Neural cell (in vitro differentiated cells): Measurements from ENCODE around the gene PCDHA1. TPM values are rescaled to one million over a fixed set of nuclear protein-coding genes. Genes with fewer than 3 reads are reported as not detected.

Experiments used
- H2AFZ ChIP-seq: fragments of 200-600, 300-800 bp; sonication (generic), shearing (Covaris generic); 2 replicates; pipeline ENCODE4 v1.6.0; 2014; ENCODE audit warnings: low read depth, mild to moderate bottlenecking, antibody characterized with exemption, low read length, moderate library complexity
- H3F3A ChIP-seq: fragments of 200-600 bp; shearing (Covaris generic); 2 replicates; pipeline ENCODE4 v1.6.1; 2016; ENCODE audit warnings: mild to moderate bottlenecking, moderate library complexity, mixed read lengths, antibody characterized with exemption, low read length; ENCODE audit not compliant: insufficient read depth, poor library complexity, severe bottlenecking
- H3K27ac ChIP-seq: fragments of 200-600, 300-800 bp; sonication (generic), shearing (Covaris generic); 2 replicates; pipeline ENCODE4 v1.5.1; 2014; ENCODE audit warnings: mild to moderate bottlenecking, low read length, moderate library complexity
- H3K27me3 ChIP-seq: fragments of 300-800, 200-600 bp; sonication (generic), shearing (Covaris generic); 2 replicates; pipeline ENCODE4 v1.6.0; 2014; ENCODE audit warnings: mild to moderate bottlenecking, low read depth, low read length, moderate library complexity; ENCODE audit not compliant: insufficient read depth
- H3K36me3 ChIP-seq: fragments of 300-800, 200-600 bp; sonication (generic), shearing (Covaris generic); 2 replicates; pipeline ENCODE4 v1.5.1; 2014; ENCODE audit warnings: mild to moderate bottlenecking, antibody characterized with exemption, low read length, moderate library complexity; ENCODE audit not compliant: insufficient read depth
- H3K4me2 ChIP-seq: fragments of 300-800, 200-600 bp; sonication (generic), shearing (Covaris generic); 2 replicates; pipeline ENCODE4 v1.6.0; 2014; ENCODE audit warnings: mild to moderate bottlenecking, low read length
- H3K4me3 ChIP-seq: fragments of 300-800, 200-600 bp; sonication (generic), shearing (Covaris generic); 2 replicates; pipeline ENCODE4 v1.5.1; 2014; ENCODE audit warnings: mild to moderate bottlenecking, low read length, moderate library complexity
- H3K79me2 ChIP-seq: fragments of 200-600 bp; shearing (Covaris generic); replicated peaks from 2 replicates; pipeline ENCODE4 v1.6.0; 2014; ENCODE audit warnings: mild to moderate bottlenecking, low read length, moderate library complexity; ENCODE audit not compliant: insufficient read depth
- H3K9ac ChIP-seq: fragments of 300-800, 200-600 bp; sonication (generic), shearing (Covaris generic); 2 replicates; pipeline ENCODE4 v1.6.1; 2016; ENCODE audit warnings: mild to moderate bottlenecking, low read length, mixed read lengths
- H3K9me2 ChIP-seq: fragments of 200-600 bp; shearing (Covaris generic); 2 replicates; pipeline ENCODE4 v1.6.1; 2016; ENCODE audit warnings: mild to moderate bottlenecking, low read length, mixed read lengths; ENCODE audit not compliant: insufficient read depth
- H3K9me3 ChIP-seq: fragments of 200-600, 300-800 bp; sonication (generic), shearing (Covaris generic); 2 replicates; pipeline ENCODE4 v1.6.1; 2016; ENCODE audit warnings: mild to moderate bottlenecking, mixed run types, low read length, moderate library complexity, mixed read lengths
- H4K20me1 ChIP-seq: fragments of 200-600 bp; shearing (Covaris generic); 2 replicates; pipeline ENCODE4 v1.6.1; 2016; ENCODE audit warnings: mild to moderate bottlenecking, mixed run types; ENCODE audit not compliant: insufficient read depth
- CTCF ChIP-seq: fragments of 450-650 bp; IDR thresholded peaks from 2 replicates; pipeline ENCODE4 v1.5.1; 2014; ENCODE audit warnings: antibody characterized with exemption, mild to moderate bottlenecking, moderate library complexity; ENCODE audit not compliant: poor library complexity, severe bottlenecking
- EP300 ChIP-seq: fragments of 450-650 bp; conservative IDR thresholded peaks from 2 replicates; pipeline ENCODE4 v1.6.1; 2014; ENCODE audit warnings: antibody characterized with exemption, mild to moderate bottlenecking, moderate library complexity; ENCODE audit not compliant: poor library complexity, severe bottlenecking
- EZH2 ChIP-seq: fragments of 200-600, 300-800 bp; shearing (Covaris generic), sonication (generic); IDR thresholded peaks from 2 replicates; pipeline ENCODE4 v1.6.1; 2014; ENCODE audit warnings: antibody characterized with exemption, low read length, borderline replicate concordance, mild to moderate bottlenecking; ENCODE audit not compliant: insufficient read depth, poor library complexity, severe bottlenecking
- MXI1 ChIP-seq: fragments of 450-650 bp; conservative IDR thresholded peaks from 2 replicates; pipeline ENCODE4 v1.6.1; 2014; ENCODE audit warnings: antibody characterized with exemption, mild to moderate bottlenecking; ENCODE audit not compliant: poor library complexity, severe bottlenecking
- POLR2AphosphoS5 ChIP-seq: IDR thresholded peaks from 2 replicates; pipeline ENCODE4 v1.6.1; 2012
- RAD21 ChIP-seq: fragments of 450-650 bp; conservative IDR thresholded peaks from 2 replicates; pipeline ENCODE4 v1.6.1; 2014; ENCODE audit warnings: antibody characterized with exemption, mild to moderate bottlenecking, moderate library complexity
- REST ChIP-seq: IDR thresholded peaks from 2 replicates; pipeline ENCODE4 v1.6.1; 2012; ENCODE audit warnings: borderline replicate concordance
- SMC3 ChIP-seq: fragments of 450-650 bp; conservative IDR thresholded peaks from 2 replicates; pipeline ENCODE4 v1.6.1; 2014; ENCODE audit warnings: antibody characterized with exemption, mild to moderate bottlenecking, moderate library complexity; ENCODE audit not compliant: poor library complexity
- TAF1 ChIP-seq: IDR thresholded peaks from 2 replicates; pipeline ENCODE4 v1.6.1; 2012; ENCODE audit warnings: low read depth
- polyA plus RNA-seq: library from polyadenylated mRNA; depleted of rRNA; stranded (reverse); fragments of >200 nt; gene quantifications from 2 replicates; pipeline ENCODE4 v1.2.3, GENCODE V29; 2014

PCDHA1 gene
- polyA plus RNA-seq, 1 donor from 2014 or later, result 0.28 TPM

DNA sequence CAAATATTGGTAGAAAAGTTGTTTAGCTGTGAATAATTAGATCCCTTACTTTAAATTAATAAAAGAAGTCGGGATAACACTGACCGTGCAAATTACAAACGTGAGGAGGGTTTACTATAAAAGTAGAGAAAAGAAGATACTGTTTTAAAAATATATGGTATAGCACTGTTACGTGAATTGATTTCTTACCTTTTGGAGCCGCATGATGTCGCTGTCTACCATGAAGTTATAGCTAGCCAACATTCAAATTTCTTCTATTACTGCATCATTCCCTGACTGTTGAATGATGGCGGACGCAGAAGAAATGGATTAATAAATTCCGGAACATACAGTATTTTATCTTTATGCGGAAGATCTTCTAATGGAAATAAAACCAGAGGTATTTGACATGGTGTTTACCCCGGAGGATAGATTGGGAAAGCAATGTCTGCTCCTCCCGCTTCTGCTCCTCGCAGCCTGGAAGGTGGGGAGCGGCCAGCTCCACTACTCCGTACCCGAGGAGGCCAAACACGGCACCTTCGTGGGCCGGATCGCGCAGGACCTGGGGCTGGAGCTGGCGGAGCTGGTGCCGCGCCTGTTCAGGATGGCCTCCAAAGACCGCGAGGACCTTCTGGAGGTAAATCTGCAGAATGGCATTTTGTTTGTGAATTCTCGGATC, 41.9 kb downstream of the PCDHA1 start, which contains the start of gene PCDHA6:
TSS of gene PCDHA6 (plus strand) at position 257 of the 658 bp plus-strand sequence. CDS start at position 389, 132 bp downstream.
- peaks cover 37% of the 10 kb centered on the region for H3K9me3 ChIP-seq
- no peak within 1 kb of the TSS for H3K27ac ChIP-seq
- H3K4me3 ChIP-seq, result no peak within 1 kb of the TSS

DNA sequence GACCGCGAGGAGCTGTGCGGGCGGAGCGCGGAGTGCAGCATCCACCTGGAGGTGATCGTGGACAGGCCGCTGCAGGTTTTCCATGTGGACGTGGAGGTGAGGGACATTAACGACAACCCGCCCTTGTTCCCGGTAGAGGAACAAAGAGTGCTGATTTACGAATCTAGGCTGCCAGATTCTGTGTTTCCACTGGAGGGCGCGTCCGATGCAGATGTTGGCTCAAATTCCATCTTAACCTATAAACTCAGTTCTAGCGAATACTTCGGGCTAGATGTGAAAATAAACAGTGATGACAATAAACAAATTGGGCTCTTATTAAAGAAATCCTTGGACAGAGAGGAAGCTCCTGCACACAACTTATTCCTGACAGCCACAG, 42.4 kb downstream of the PCDHA1 start:
- Histone ChIP-seq H3K4me2 (no peak overlapping the region), H3K27me3 (no peaks in the 10 kb centered on the region), H3K4me3 (no peak overlapping the region), H3K9ac (no peak overlapping the region), H3F3A (no peaks in the 10 kb centered on the region), H4K20me1 (no peaks in the 10 kb centered on the region), H3K79me2 (peaks cover 40% of the 10 kb centered on the region), H3K9me3 (peaks cover 38% of the 10 kb centered on the region), H3K36me3 (peaks cover 26% of the 10 kb centered on the region), H3K27ac (no peak overlapping the region), H2AFZ (no peak overlapping the region), H3K9me2 (no peaks in the 10 kb centered on the region)
- TF ChIP-seq SMC3 (no peak), RAD21 (no peak), TAF1 (no peak), REST (no peak), EP300 (no peak), EZH2 (no peak), POLR2AphosphoS5 (no peak)

More for the DNA sequence above, 41.9 kb downstream of the PCDHA1 start, which contains the start of gene PCDHA6:
- Histone ChIP-seq H4K20me1 (no peaks in the 10 kb centered on the region), H3F3A (no peaks in the 10 kb centered on the region), H3K27me3 (no peaks in the 10 kb centered on the region), H3K4me2 (no peak within 1 kb of the TSS), H3K36me3 (peaks cover 25% of the 10 kb centered on the region), H3K9ac (no peak within 1 kb of the TSS), H3K79me2 (peaks cover 35% of the 10 kb centered on the region), H2AFZ (no peak within 1 kb of the TSS), H3K9me2 (no peaks in the 10 kb centered on the region)
- TF ChIP-seq TAF1 (no peak), EZH2 (no peak), REST (no peak), EP300 (no peak), POLR2AphosphoS5 (no peak), RAD21 (no peak), CTCF (no peak), SMC3 (no peak), MXI1 (no peak)
